Loucy (cell line): ENCODE data around the gene FOXA3.

Experiments
- H2AFZ ChIP-seq: fragments of 200-600 bp; sonication (generic); 2 replicates; pipeline ENCODE4 v1.6.0; 2016; ENCODE audit warnings: antibody characterized with exemption, mild to moderate bottlenecking, low read length, moderate library complexity
- H3F3A ChIP-seq: fragments of 200-600 bp; 2 replicates; pipeline ENCODE4 v1.6.0; 2016; ENCODE audit warnings: antibody characterized with exemption, low read depth, mild to moderate bottlenecking
- H3K27me3 ChIP-seq: fragments of 200-600 bp; sonication (generic); 2 replicates; pipeline ENCODE4 v1.6.1; 2014; ENCODE audit warnings: low read length, mild to moderate bottlenecking; ENCODE audit not compliant: insufficient read depth, poor library complexity, severe bottlenecking
- H3K36me3 ChIP-seq: fragments of 200-600 bp; sonication (generic); 2 replicates; pipeline ENCODE4 v1.6.1; 2016; ENCODE audit warnings: low read length; ENCODE audit not compliant: insufficient read depth
- H3K4me1 ChIP-seq: fragments of 200-600 bp; sonication (generic); 2 replicates; pipeline ENCODE4 v1.5.1; 2014; ENCODE audit warnings: low read length, mild to moderate bottlenecking; ENCODE audit not compliant: insufficient read depth, poor library complexity, severe bottlenecking
- H3K4me2 ChIP-seq: fragments of 200-600 bp; sonication (generic); 2 replicates; pipeline ENCODE4 v1.6.0; 2014; ENCODE audit warnings: antibody characterized with exemption, low read length, low read depth, mild to moderate bottlenecking; ENCODE audit not compliant: poor library complexity, severe bottlenecking
- H3K4me3 ChIP-seq: fragments of 200-600 bp; sonication (generic); 2 replicates; pipeline ENCODE4 v1.5.1; 2014; ENCODE audit warnings: low read length, mild to moderate bottlenecking, mixed read lengths; ENCODE audit not compliant: poor library complexity, severe bottlenecking
- H3K79me2 ChIP-seq: fragments of 200-600 bp; sonication (generic); 2 replicates; pipeline ENCODE4 v1.6.1; 2014; ENCODE audit warnings: low read length; ENCODE audit not compliant: insufficient read depth
- H3K9ac ChIP-seq: fragments of 200-600 bp; sonication (generic); 2 replicates; pipeline ENCODE4 v1.6.0; 2014; ENCODE audit warnings: mild to moderate bottlenecking, low read depth, low read length, moderate library complexity; ENCODE audit not compliant: poor library complexity, severe bottlenecking
- H3K9me2 ChIP-seq: fragments of 200-600 bp; sonication (generic); replicated peaks from 2 replicates; pipeline ENCODE4 v1.6.1; 2016; ENCODE audit warnings: low read depth, low read length, mixed read lengths
- H3K9me3 ChIP-seq: fragments of 200-600 bp; sonication (generic); 2 replicates; pipeline ENCODE4 v1.6.1; 2014; ENCODE audit warnings: mild to moderate bottlenecking, antibody characterized with exemption, low read length, low read depth; ENCODE audit not compliant: insufficient read depth
- H4K20me1 ChIP-seq: fragments of 200-600 bp; sonication (generic); 2 replicates; pipeline ENCODE4 v1.6.0; 2014; ENCODE audit warnings: antibody characterized with exemption, low read length, mild to moderate bottlenecking; ENCODE audit not compliant: insufficient read depth, poor library complexity, severe bottlenecking
- EZH2phosphoT487 ChIP-seq: fragments of 200-600 bp; IDR thresholded peaks from 2 replicates; pipeline ENCODE4 v1.6.1; 2018; ENCODE audit warnings: antibody characterized with exemption, mild to moderate bottlenecking, moderate library complexity, borderline replicate concordance
- TF ChIP-seq, protein P1 (sequence below): fragments of 200-600 bp; sonication (generic); conservative IDR thresholded peaks from 2 replicates; pipeline ENCODE4 v1.5.1; 2014; ENCODE audit warnings: mild to moderate bottlenecking, antibody characterized with exemption, low read length

FOXA3 gene

DNA sequence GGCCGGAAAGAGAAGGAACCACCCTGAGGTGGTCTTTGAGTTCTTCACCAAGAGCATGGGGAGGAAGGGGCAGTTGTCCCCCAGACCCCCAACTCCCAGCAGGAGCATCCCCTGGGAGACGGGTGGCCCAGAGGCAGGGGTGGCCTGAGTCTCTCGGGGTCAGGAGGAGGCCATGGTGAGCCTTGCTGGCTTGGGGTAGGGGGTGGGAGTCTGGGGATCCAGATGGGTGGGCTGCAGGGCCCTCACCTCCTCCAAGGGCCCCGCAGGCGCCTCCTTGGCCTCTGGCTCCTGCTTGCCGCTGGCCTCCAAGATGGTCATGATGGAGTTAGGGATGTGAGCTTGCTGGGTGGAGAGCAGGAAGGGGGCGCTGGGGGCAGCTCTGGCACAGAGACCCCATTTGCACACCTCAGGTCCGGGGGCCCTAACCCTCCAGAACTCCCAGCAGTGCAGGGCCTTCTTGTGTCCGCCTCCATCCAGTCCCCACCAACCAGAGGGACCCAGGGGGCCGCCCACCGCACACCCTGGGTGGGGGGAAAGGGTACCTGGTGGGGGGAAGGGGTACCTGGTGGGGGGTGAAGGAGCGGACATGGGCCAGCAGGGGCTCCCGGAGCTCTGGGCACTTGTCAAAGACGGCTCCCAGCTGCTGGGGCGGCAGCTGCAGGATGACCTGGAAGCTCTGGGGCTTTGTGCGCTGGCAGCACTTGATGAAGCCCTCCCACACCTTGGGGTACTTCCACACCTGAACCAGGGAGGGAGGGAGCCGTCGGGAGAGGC, 47.7 kb upstream of the FOXA3 start:
- TF ChIP-seq EZH2phosphoT487, result no peak
- TF ChIP-seq, protein P1, sequence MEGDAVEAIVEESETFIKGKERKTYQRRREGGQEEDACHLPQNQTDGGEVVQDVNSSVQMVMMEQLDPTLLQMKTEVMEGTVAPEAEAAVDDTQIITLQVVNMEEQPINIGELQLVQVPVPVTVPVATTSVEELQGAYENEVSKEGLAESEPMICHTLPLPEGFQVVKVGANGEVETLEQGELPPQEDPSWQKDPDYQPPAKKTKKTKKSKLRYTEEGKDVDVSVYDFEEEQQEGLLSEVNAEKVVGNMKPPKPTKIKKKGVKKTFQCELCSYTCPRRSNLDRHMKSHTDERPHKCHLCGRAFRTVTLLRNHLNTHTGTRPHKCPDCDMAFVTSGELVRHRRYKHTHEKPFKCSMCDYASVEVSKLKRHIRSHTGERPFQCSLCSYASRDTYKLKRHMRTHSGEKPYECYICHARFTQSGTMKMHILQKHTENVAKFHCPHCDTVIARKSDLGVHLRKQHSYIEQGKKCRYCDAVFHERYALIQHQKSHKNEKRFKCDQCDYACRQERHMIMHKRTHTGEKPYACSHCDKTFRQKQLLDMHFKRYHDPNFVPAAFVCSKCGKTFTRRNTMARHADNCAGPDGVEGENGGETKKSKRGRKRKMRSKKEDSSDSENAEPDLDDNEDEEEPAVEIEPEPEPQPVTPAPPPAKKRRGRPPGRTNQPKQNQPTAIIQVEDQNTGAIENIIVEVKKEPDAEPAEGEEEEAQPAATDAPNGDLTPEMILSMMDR, result no peak
- Histone ChIP-seq H3K27me3 (no peaks in the 10 kb centered on the region), H3K4me1 (no peaks in the 10 kb centered on the region), H2AFZ (no peak overlapping the region), H3F3A (no peaks in the 10 kb centered on the region), H3K9me2 (no peaks in the 10 kb centered on the region), H3K9ac (no peak overlapping the region), H3K79me2 (no peaks in the 10 kb centered on the region), H4K20me1 (peaks cover 2% of the 10 kb centered on the region), H3K36me3 (peaks cover 7% of the 10 kb centered on the region; the same call in 1 of the 2 replicates), H3K4me3 (no peak overlapping the region), H3K4me2 (no peak overlapping the region), H3K9me3 (no peaks in the 10 kb centered on the region)

DNA sequence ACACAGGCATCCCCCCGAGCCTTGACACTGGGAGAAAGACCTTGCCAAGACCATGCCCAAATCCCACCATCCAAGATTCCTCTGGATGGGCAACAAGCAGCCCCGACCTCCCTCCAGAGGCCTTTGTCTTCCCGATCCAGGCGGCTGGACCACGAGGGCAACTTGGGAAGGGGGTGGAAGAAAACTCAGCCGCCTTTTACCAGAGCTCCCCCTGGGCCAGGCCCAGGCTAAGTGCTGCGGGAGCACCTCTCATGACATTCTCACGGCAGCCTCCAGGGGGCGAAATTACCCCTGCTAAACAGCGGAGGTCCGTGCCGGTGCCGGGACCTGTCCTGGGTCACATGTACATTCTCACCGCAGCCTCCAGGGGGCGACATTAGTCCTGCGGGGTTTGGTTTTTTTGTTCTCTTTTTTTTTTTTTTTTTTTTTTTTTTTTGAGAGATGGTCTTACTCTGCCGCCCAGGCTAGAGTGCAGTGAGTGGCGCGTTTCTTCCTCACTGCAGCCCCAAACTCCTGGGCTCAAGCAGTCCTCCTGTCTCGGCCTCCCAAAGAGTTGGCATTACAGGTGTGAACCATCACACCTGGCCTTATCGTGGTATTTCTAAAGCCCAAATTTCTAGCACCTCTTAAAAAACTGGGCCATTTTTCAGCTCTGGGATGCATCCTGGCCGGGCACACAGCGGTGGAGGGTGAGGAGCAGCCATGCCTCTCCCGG, 47.0 kb upstream of the FOXA3 start:
- H3K9me3 ChIP-seq, result no peaks in the 10 kb centered on the region
- H3K4me3 ChIP-seq, result no peak overlapping the region
- no peaks in the 10 kb centered on the region for H3K4me1 ChIP-seq
- peaks cover 2% of the 10 kb centered on the region for H4K20me1 ChIP-seq
- H3K4me2 ChIP-seq, result no peak overlapping the region
- peak overlapping the region; percentile 7 for H3K9ac ChIP-seq
- H3K36me3 ChIP-seq, result peaks cover 7% of the 10 kb centered on the region; the same call in 1 of the 2 replicates
- H2AFZ ChIP-seq, result no peak overlapping the region
- H3K9me2 ChIP-seq, result no peaks in the 10 kb centered on the region
- H3K79me2 ChIP-seq, result no peaks in the 10 kb centered on the region
- no peaks in the 10 kb centered on the region for H3F3A ChIP-seq
- TF ChIP-seq, protein P1, result peak; percentile 95
- TF ChIP-seq EZH2phosphoT487, result no peak
- no peaks in the 10 kb centered on the region for H3K27me3 ChIP-seq

DNA sequence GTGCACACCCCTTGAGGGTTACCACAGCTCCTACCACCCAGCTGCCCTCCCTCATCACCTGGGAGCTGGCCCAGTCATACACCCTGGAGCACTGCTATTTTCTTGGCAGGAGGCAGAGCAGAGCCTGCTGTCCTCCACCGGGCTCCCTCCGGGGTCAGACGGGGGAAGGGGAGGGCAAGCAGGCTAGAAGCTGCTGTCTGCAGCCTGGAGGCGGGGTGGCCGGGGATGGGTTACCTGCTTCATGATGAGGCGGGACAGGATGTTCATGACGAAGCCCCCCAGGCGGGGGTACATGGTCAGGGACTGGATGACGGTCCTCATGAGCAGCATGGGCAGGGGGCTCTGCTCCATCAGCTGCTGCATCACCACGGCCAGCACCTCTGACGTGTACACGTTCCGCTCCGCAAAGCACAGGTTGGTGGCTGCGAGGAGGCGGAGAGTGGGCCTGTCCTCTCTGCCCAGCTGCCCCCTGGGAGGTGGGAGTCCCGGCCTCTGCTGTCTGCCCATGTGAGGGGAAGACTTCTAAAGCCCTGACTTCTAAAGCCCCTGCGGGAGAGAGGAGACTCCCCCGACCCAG, 46.3 kb upstream of the FOXA3 start:
- H3K9me2 ChIP-seq, result no peaks in the 10 kb centered on the region
- no peak overlapping the region for H3K4me3 ChIP-seq
- no peak for TF ChIP-seq EZH2phosphoT487
- TF ChIP-seq, protein P1, result no peak
- no peaks in the 10 kb centered on the region for H3F3A ChIP-seq
- H3K79me2 ChIP-seq, result no peaks in the 10 kb centered on the region
- H4K20me1 ChIP-seq, result peaks cover 2% of the 10 kb centered on the region
- H3K9me3 ChIP-seq, result no peaks in the 10 kb centered on the region
- H3K36me3 ChIP-seq, result peaks cover 12% of the 10 kb centered on the region; the same call in 1 of the 2 replicates
- no peaks in the 10 kb centered on the region for H3K4me1 ChIP-seq
- no peak overlapping the region for H2AFZ ChIP-seq
- H3K9ac ChIP-seq, result peak overlapping the region; percentile 7
- H3K27me3 ChIP-seq, result no peaks in the 10 kb centered on the region
- H3K4me2 ChIP-seq, result no peak overlapping the region
